Glomerular endothelial cell (primary cell): Measurements from ENCODE around the gene DCAF8L2. TPM values are rescaled to one million over a fixed set of nuclear protein-coding genes. Genes with fewer than 3 reads are reported as not detected.
"Not testable (repeated sequence)": the region's sequence is repeated elsewhere in the genome, so short reads cannot be mapped to it uniquely, and the experiment has no call there.

ENCODE experiments used
- DNase-seq: peaks from one replicate; pipeline ENCODE4 v3.0.0-alpha.2; 2011; ENCODE audit warnings: low read depth, low spot score; ENCODE audit errors: extremely low read depth
- total RNA-seq: library from RNA; depleted of rRNA; stranded (reverse); fragments of >200 nt; gene quantifications from 2 replicates; pipeline ENCODE4 v1.2.3, GENCODE V29; 2015

DCAF8L2 gene
- total RNA-seq = not detected in 2 replicates

- no peak for DNase-seq
These were observed at the start of gene DCAF8L2 for GRCh38 chrX:27590044-27590443. DCAF8L2 (plus strand) TSS chrX:27590344; CDS start chrX:27746896, 156,552 bp downstream.

GRCh38 chrX:27541161-27541560, 49.0 kb upstream of the DCAF8L2 start:
- DNase-seq = not testable (repeated sequence)

GRCh38 chrX:27548624-27549023, 41.5 kb upstream of the DCAF8L2 start:
- no peak for DNase-seq

DNA sequence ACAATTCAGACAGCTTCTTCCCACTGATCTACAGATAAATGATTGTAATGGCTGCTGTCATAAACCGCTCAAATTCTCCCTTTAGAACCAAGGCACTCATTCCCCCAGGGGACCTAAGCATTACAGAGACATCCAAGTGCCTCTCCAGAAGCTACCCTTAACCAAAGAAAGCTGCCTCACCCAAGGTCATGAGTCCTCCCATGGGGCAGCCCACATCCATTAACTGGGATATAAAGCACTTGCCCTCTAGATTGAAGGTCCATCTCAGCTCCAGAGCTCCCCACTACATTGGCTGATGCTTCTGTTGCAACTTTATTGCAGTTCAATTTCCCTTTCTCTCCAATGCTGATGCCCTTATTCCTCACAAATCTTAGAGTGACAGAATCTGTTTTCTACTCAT, 40.5 kb upstream of the DCAF8L2 start:
- DNase-seq = no peak

GRCh38 chrX:27555514-27555913, 34.6 kb upstream of the DCAF8L2 start:
- DNase-seq = no peak

GRCh38 chrX:27565992-27566391, 24.2 kb upstream of the DCAF8L2 start:
- DNase-seq = peak; percentile 80

GRCh38 chrX:27571164-27571563, 19.0 kb upstream of the DCAF8L2 start:
- no peak for DNase-seq

GRCh38 chrX:27575565-27575964, 14.6 kb upstream of the DCAF8L2 start:
- DNase-seq = no peak

GRCh38 chrX:27583976-27584375, 6.2 kb upstream of the DCAF8L2 start:
- DNase-seq = no peak

DNA sequence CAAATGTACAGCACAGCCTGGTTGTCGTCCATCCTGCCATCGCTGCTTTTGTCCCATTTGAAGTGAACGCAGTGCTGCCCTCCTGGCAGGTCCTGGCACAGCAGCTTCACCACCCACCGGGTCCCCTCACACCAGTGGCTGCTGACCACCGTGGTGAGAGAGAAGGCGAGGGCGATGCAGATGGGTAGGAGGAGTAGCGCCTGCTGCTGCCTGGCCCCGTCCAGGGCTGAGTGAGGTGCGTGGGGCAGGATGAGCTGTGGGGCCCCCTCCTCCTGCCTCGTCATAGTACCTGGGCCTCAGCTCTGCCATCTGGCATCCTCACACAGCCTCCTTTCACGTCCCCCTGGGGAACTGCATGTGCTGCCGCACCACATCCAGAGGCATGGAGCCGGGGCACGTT, 1.8 kb downstream of the DCAF8L2 start:
- DNase-seq = no peak

GRCh38 chrX:27597508-27597907, 7.4 kb downstream of the DCAF8L2 start:
- DNase-seq = no peak

DNA sequence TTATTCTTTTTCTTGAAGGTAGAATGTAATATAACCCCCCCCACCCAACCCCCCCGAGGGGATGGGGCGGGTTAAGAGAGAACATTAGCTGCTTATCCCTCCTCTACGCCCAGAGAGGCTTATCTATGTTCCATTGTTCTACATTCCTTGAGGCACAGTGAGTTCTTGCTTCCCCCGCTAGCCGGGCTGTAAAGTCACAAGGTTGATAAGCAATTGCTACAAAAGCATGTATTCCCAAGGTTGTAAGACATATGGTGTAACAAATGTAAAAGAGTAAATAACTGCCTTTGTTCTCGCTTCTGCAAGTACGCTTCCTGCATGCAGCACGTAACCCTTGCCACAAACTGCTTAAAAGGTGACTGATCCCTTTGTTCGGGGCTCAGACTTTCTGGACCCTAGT, 8.2 kb downstream of the DCAF8L2 start:
- DNase-seq = no peak

DNA sequence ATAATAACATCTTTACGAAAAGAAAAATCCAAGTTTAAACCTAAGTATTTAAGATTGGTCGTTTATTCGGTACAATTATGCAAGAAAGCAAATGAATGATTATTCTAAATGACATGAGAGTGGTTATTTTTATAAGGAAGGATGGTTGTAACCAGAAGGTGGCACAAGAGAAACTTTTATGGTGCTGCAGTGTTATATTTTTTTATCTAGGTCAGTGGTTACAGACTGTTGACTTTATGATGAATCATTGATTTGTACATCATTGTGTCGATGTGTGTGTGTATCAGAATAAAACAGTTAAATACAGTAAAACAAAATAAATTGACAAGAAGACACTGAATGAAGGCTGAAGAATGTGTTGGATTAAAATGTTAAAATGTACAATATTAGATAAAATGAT, 9.8 kb downstream of the DCAF8L2 start:
- no peak for DNase-seq

DNA sequence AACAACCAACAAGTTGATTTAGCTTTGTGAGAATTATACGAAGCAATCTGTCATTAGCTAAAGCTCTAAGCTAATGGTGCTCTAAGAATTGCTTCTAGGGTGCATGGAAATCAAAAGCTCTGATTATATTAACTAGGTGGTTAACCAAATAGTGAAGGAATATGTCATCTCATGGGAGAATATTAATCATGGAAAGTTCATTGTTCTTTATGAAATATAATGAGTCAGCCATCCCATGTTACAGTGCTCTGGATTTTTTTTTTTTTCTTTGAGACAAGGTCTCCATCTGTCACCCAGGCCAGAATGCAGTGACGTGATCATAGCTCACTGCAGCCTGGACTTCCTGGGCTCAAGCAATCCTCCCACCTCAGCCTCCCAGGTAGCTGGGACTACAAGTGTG, 10.5 kb downstream of the DCAF8L2 start:
- no peak for DNase-seq

DNA sequence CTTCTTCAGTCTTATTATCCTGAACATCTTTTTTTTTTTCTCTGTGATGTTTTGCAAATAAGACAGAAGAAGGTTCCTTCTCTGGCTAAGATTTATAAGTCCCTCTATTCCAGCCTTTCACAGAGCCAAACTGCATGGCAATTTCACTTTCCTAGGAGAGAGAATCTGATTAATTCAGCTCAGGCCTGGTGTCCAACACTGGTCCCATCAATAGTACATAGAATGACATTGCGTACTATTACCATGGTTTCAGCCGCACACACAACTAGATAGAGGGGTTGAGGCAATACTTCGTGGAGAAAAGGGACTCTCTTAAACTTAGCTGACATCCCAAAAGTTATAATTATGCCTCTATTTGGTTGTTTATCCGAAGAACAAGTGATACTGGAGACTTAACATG, 18.5 kb downstream of the DCAF8L2 start:
- DNase-seq = no peak

DNA sequence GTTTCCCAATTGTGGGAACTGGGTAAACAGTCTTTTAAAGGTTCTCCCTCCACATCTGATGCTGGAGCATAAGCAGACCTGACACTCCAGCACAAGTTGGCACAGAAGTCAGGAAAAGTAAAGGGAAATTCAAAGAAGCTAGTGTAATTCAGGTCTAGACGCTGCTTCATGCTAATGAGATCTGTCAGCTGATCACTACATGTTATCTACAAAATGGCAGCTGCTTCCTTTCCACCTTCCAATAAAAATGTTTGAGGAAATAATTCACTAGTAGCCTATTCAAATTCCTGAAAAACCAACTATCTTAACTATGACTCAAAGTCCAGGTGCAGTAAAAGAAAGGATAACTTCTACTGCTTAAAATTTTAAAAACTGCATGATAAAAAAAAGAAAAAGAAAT, 29.3 kb downstream of the DCAF8L2 start:
- DNase-seq = no peak

DNA sequence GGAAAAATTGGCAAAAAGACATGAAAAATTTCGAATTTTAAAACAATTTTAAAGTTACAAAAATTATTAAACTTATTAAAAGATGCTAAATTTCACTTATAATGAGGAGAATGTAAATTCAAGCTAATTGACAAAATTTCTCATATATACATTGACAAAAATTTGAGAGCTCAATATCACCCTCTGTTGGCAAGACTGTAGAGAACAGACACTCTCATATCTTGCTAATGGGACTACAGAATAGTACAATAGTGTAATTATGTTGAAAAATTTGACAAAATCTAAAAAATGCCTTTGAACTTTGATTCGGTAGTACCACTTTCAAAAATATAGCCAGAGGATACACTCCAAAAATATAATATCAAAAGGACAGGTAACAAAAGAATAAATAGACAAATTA, 29.8 kb downstream of the DCAF8L2 start:
- DNase-seq = no peak

- DNase-seq = no peak
These were observed 32.7 kb downstream of the DCAF8L2 start for GRCh38 chrX:27622883-27623282.

- DNase-seq = no peak
These were observed 35.9 kb downstream of the DCAF8L2 start for GRCh38 chrX:27626066-27626465.

GRCh38 chrX:27633328-27633727, 43.2 kb downstream of the DCAF8L2 start:
- DNase-seq = no peak

DNA sequence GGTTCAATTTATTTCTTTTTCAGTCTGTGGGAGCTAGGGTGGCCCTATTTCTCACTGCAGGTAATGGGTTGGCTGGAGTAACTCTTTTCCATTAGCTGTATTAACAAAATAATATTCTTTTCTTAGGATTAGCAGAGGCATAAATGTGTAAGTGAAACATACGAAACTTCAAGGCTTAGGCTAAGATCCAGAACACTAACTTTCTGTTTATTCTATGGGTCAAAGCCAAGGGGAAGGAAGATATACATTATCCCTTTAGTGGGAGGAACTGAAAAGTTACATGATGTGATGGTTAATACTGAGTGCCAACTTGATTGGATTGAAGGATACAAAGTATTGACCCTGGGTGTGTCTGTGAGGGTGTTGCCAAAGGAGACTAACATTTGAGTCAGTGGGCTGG, 66.4 kb downstream of the DCAF8L2 start:
- no peak for DNase-seq

DNA sequence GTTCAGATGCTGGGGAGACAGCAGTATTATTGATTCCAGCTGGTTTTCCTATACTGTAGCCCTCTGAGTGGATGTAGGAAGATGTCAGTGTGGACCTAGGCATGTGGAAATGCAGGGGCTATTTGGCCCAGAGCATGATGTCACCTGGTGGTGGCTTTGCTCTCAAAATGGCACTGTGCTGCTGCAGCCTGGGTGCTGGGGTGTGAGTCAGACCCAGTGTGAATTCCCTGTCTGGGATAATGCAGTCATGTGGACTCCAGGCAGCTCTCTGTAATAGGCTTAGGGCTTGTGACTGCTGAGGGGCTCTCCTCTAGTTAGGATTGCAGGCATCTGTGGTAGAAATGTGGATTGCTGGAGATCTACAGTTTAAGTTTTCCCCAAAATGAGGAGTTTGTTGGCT, 70.7 kb downstream of the DCAF8L2 start:
- no peak for DNase-seq

GRCh38 chrX:27671234-27671633, 81.1 kb downstream of the DCAF8L2 start:
- no peak for DNase-seq

DNA sequence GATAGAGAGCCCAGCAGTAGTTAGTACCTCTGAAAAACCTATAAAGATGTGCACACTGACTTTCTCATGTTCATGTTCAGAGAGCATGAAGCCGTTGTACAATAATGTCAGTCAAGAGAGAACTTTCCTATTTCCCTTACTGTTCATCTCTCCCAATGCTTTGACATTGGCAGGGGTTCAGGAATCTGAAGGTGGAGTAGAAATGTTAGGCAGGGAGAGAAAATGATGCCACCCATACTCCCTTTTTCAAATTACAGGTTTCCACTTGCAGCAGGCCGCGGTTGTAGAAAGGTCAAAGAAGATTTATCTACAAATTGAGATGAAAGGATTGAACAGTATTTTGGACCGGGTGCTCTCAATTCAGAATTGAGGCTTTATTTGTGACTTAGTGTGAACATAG, 84.3 kb downstream of the DCAF8L2 start:
- no peak for DNase-seq
